ENCODE results near the gene SCGB2B2.

SCGB2B2 gene

GRCh38 chr19:34642241-34642640 is 34.7 kb downstream of the SCGB2B2 start:
- no peak overlapping the region for H3K27ac ChIP-seq (ENCODE audit: low read depth, low read length, poor library complexity, severe bottlenecking)

GRCh38 chr19:34639491-34640085 is 37.4 kb downstream of the SCGB2B2 start:
- H4K20me1 ChIP-seq (ENCODE audit: insufficient read depth, low read length), result no peaks in the 10 kb centered on the region
- TF ChIP-seq EZH2 (IDR thresholded peaks at IDR 0.05; ENCODE audit: borderline replicate concordance, low read length), result no peak
- TF ChIP-seq CTCF (IDR thresholded peaks at IDR 0.05; ENCODE audit: low read length), result peak; percentile 88
- H3F3A ChIP-seq (ENCODE audit: insufficient read depth, low read length), result no peaks in the 10 kb centered on the region
- no peak overlapping the region for H3K4me2 ChIP-seq (ENCODE audit: low read length)
- no peak overlapping the region for H2AFZ ChIP-seq (ENCODE audit: low read length)
- no peaks in the 10 kb centered on the region for H3K4me1 ChIP-seq (ENCODE audit: insufficient read depth, low read length, severe bottlenecking)
- no peaks in the 10 kb centered on the region for H3K27me3 ChIP-seq (ENCODE audit: insufficient read depth, low read length)
- H3K36me3 ChIP-seq (ENCODE audit: insufficient read depth, low read length), result no peaks in the 10 kb centered on the region
- H3K79me2 ChIP-seq (ENCODE audit: insufficient read depth, low read length), result no peaks in the 10 kb centered on the region
- H3K9me3 ChIP-seq (ENCODE audit: low read length), result peaks cover 7% of the 10 kb centered on the region
- H3K4me3 ChIP-seq (ENCODE audit: low read depth, low read length, poor library complexity, severe bottlenecking), result no peak overlapping the region
- no peak overlapping the region for H3K9ac ChIP-seq (ENCODE audit: low read length)
- no peak overlapping the region for H3K27ac ChIP-seq (ENCODE audit: low read depth, low read length, poor library complexity, severe bottlenecking)
- H3K9me2 ChIP-seq (ENCODE audit: low read depth, low read length), result no peaks in the 10 kb centered on the region

More at GRCh38 chr19:34642241-34642640, 34.7 kb downstream of the SCGB2B2 start:
- no peaks in the 10 kb centered on the region for H3K27me3 ChIP-seq (ENCODE audit: insufficient read depth, low read length)
- no peak for TF ChIP-seq CTCF (IDR thresholded peaks at IDR 0.05; ENCODE audit: low read length)
- no peak for TF ChIP-seq EZH2 (IDR thresholded peaks at IDR 0.05; ENCODE audit: borderline replicate concordance, low read length)
- no peaks in the 10 kb centered on the region for H3K36me3 ChIP-seq (ENCODE audit: insufficient read depth, low read length)
- H3K4me2 ChIP-seq (ENCODE audit: low read length), result no peak overlapping the region
- H4K20me1 ChIP-seq (ENCODE audit: insufficient read depth, low read length), result no peaks in the 10 kb centered on the region
- H3K4me1 ChIP-seq (ENCODE audit: insufficient read depth, low read length, severe bottlenecking), result no peaks in the 10 kb centered on the region
- no peaks in the 10 kb centered on the region for H3K79me2 ChIP-seq (ENCODE audit: insufficient read depth, low read length)
- no peaks in the 10 kb centered on the region for H3K9me2 ChIP-seq (ENCODE audit: low read depth, low read length)
- H3K4me3 ChIP-seq (ENCODE audit: low read depth, low read length, poor library complexity, severe bottlenecking), result no peak overlapping the region
- H3K9me3 ChIP-seq (ENCODE audit: low read length), result no peaks in the 10 kb centered on the region
- H3K9ac ChIP-seq (ENCODE audit: low read length), result no peak overlapping the region
- H3F3A ChIP-seq (ENCODE audit: insufficient read depth, low read length), result no peaks in the 10 kb centered on the region
- H2AFZ ChIP-seq (ENCODE audit: low read length), result no peak overlapping the region

GRCh38 chr19:34633802-34634201 is 43.2 kb downstream of the SCGB2B2 start:
- no peaks in the 10 kb centered on the region for H3K36me3 ChIP-seq (ENCODE audit: insufficient read depth, low read length)
- H4K20me1 ChIP-seq (ENCODE audit: insufficient read depth, low read length), result no peaks in the 10 kb centered on the region
- H3K9me3 ChIP-seq (ENCODE audit: low read length), result peaks cover 8% of the 10 kb centered on the region
- H3K4me2 ChIP-seq (ENCODE audit: low read length), result no peak overlapping the region
- H3K79me2 ChIP-seq (ENCODE audit: insufficient read depth, low read length), result no peaks in the 10 kb centered on the region
- no peaks in the 10 kb centered on the region for H3K27me3 ChIP-seq (ENCODE audit: insufficient read depth, low read length)
- H3F3A ChIP-seq (ENCODE audit: insufficient read depth, low read length), result no peaks in the 10 kb centered on the region
- H3K9ac ChIP-seq (ENCODE audit: low read length), result no peak overlapping the region
- no peaks in the 10 kb centered on the region for H3K9me2 ChIP-seq (ENCODE audit: low read depth, low read length)
- no peaks in the 10 kb centered on the region for H3K4me1 ChIP-seq (ENCODE audit: insufficient read depth, low read length, severe bottlenecking)
- no peak for TF ChIP-seq EZH2 (IDR thresholded peaks at IDR 0.05; ENCODE audit: borderline replicate concordance, low read length)
- no peak for TF ChIP-seq CTCF (IDR thresholded peaks at IDR 0.05; ENCODE audit: low read length)
- no peak overlapping the region for H3K27ac ChIP-seq (ENCODE audit: low read depth, low read length, poor library complexity, severe bottlenecking)
- no peak overlapping the region for H2AFZ ChIP-seq (ENCODE audit: low read length)
- H3K4me3 ChIP-seq (ENCODE audit: low read depth, low read length, poor library complexity, severe bottlenecking), result no peak overlapping the region
